T-helper 1 cell (primary cell): Measurements from ENCODE around the gene ZFYVE9.
A peak's percentile ranks its signal among the peaks of the same experiment; 100 is the strongest.
"Not testable (repeated sequence)": the region's sequence is repeated elsewhere in the genome, so short reads cannot be mapped to it uniquely, and the experiment has no call there.

Experiments
- DNase-seq, 5 donors: peaks; one replicate each; pipeline ENCODE4 v3.0.0-alpha.2; 2012 to 2020

ZFYVE9 gene

DNA sequence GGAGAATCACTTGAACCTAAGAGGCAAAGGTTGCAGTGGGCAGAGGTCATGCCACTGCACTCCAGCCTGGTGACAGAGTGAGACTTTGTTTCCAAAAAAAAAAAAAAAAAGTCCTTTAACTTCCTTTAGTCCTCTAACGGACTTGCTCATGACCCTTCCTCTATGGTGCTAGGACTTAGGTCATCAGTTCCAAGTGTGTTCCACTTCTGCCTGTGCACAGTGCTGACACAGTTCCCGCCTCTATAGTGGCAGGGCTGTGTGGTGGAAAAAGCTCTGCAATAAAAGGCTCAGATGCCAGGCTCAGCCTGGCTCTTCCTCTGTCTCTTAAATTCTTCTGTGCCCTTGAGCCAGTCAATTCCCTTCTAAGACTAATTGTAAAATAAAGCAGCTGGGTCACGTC is 202.1 kb downstream of the ZFYVE9 start:
- no peak for DNase-seq

DNA sequence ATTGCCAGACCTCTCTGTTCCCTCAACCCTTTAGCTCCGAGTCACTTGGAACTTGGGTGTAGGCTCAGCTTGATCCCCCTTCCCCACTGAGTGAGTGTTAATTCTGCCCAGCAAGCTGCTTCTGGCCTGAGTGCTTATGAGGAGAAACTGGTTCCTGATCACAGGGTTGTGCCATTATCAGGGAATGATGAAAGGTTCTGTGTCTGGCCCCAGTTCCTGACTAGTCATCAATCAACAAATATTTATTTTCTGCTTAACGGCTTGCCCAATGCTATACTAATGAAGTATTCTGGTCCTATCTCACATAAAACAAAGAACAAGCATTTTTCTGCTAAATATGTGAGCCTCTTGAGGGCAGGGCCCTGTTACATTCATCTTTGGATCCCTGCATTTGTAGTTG is 203.4 kb downstream of the ZFYVE9 start:
- DNase-seq: no peak

GRCh38 chr1:52346653-52347052 is 204.8 kb downstream of the ZFYVE9 start:
- DNase-seq: no peak

GRCh38 chr1:52348704-52349300 is 206.9 kb downstream of the ZFYVE9 start:
- DNase-seq: no peak

- DNase-seq: no peak
These were observed 210.8 kb downstream of the ZFYVE9 start for GRCh38 chr1:52352690-52353089.

DNA sequence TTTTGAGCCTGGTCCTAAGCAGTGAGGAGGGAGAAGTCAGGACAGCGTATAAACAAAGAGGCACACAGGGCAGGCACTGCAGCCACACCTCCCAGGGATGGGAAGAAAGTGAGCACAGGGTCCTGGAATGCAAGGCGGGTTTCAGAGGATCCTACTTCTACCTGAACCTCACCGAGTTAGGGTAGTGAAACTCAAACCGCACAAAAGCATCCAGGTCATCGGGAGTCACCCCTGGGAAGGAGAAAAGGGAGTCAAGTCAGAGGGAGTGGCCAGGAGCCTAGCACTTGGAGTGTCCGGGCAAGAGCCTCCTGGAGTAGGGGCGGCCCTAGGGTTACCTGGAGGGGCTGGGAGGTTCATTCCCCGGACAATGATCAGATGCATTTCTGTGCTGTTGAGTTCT is 213.5 kb downstream of the ZFYVE9 start:
- DNase-seq: no peak

DNA sequence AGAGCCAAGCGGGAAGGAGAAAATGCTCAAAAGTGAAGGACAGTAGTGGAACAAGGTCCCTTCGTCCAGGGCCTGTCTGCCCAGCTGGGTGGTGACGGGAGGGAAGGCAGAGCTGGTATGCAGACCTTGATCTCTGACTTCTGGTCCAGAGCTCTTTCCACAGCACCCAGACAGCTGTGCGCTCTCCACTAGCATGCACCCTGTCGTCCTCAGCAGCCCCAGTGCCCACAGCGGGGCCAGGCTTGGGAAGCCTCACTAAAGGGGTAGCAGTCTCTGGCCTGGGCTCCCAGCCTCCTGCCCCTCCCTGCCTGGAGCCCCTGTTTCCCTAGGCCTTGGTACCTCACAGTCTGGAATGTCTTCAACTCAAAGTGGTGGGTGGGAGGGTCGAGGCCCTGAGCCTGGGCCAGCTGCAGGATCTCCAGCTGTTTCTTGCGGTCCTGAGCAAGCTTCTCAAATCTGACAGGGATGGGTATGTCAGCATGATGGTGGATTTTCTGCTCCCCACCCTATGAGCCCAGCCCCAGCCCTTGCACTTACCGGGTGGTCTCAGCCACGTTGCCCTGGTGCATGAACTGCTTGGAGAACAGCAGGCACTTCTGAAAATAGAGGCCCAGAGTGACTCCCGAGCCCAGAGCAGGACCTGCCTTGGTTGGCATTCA is 214.1 kb downstream of the ZFYVE9 start:
- no peak for DNase-seq

- DNase-seq: no peak
These were observed 215.0 kb downstream of the ZFYVE9 start for GRCh38 chr1:52356818-52357355.

DNA sequence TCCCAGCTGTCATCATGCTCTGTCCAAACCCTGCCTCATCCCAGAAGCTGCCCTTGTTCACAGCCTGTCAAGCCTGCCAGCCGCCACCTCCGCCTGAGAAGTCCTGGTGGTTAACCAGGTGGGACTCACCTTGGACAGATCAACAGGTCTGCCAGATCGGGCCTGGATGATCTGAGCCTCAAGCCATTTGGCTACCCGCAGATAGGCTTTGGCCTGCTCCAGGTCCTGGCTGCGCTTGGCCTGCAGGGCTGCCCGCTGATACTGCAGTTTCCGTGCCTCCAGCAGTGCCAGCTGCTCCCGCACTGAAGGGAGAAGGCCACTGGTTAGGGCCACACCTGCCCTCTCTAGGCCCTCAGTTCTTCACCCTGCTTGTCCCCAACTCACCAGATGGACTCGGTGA is 215.5 kb downstream of the ZFYVE9 start:
- DNase-seq: no peak

GRCh38 chr1:52358851-52359497 is 217.1 kb downstream of the ZFYVE9 start:
- DNase-seq: no peak

- DNase-seq: no peak
These were observed 218.0 kb downstream of the ZFYVE9 start for GRCh38 chr1:52359676-52360594.

DNA sequence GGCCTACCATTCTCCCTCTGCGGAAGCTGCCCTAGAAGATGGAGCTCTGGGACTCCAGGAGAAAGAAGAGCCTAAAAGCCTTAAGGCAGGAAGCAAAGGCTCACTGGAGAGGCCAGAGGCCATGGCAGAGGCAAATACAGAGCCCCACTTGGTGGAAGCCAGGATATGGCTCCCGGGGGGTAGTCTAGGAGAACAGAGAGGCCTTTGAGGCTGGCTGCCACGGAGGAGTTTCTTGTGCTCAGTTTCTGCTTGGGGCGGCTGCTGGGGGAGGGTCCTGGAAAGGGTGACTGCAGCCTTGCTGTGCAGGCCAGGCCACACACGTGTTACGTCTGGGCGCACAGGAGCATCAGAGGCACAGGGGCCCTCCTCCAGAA is 218.7 kb downstream of the ZFYVE9 start:
- DNase-seq: no peak

DNA sequence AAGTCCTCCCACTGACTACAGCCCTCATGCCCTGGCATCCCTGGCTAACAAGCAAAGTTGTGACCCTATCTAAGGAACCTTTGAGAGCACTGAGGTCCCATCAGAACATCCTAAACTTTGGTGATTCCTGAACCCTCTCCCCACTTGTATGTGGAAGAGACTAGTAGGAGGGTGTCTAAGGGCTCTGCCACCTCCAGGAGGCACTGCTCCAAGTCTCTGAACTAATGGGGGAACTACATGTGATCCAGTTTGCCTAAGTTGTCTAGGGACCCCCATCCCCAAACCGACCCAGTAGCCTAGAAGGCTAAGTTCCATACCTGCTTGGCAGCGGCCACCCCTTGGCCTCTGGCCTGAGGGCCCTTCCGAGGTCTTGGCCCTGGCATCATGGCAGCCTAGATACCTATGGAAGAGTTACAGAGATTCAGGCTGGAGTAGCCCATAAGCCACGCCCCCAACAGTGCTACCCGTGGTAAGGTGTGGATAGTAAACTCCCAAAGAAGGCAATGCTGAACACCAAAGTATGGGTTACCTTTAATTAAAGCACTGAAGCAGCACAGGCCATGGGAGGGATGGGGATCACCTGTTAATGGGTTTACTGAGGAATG is 222.4 kb downstream of the ZFYVE9 start:
- peak in 1 of 5 donors; percentile 17 for DNase-seq

DNA sequence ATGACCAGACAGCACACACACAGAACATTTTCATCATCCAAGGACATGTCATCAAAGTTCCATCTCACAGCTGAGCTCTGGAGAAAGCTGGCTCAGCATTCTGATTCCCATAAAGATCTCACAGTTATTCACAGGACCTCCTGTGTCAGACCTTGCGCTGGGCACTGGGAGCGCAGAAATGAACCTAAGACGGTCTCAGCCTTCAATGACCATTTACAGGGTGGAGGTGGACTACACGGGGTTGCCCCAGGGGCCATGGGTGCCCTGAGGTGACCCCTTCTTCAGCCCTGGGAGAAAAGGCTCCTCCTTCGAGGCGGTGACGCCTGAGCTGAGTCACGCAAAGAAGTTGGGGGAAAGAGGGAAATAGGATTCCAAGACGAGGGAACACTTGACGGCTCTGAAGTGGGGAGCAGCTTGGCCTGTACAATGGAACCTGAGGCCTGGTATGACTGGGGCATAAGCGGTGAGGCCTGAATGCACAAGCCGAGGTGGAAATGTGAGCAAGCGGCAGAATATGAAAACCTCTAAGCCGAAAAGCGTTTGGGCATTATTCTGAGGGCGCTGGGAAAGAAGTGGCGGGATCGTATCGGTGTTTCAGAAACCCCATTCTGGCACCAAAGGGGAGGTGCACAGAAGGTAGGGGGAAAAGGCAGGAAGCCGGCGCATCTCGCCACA is 223.3 kb downstream of the ZFYVE9 start:
- DNase-seq: peak in 1 of 5 donors; percentile 10

- DNase-seq: peak; percentile 97 to 100 (median 99)
These were observed 224.0 kb downstream of the ZFYVE9 start, which contains the start of gene CC2D1B for GRCh38 chr1:52365746-52366516. CC2D1B (minus strand) TSS chr1:52366205; CDS start chr1:52364620, 1,585 bp downstream.

DNA sequence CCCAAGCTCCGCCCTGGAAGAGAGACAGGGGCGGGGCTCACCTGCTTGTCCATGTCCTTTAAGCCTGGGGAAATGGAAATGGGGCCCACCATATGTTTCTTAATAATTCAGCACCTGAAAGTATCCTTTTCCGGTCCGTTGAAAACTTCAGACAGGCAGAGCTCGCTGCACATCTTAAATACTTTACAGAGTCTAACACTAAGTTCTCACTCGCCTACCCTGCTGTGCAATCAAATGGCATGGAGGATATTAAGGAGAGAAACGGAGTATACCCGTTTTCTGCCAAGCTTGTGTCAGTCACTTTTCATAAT is 224.6 kb downstream of the ZFYVE9 start:
- DNase-seq: no peak

GRCh38 chr1:52367272-52367671 is 225.4 kb downstream of the ZFYVE9 start:
- no peak for DNase-seq

- peak; percentile 35 to 71 (median 46) for DNase-seq
These were observed 226.7 kb downstream of the ZFYVE9 start for GRCh38 chr1:52368383-52369172.

GRCh38 chr1:52369851-52370250 is 228.0 kb downstream of the ZFYVE9 start:
- not testable (repeated sequence) for DNase-seq

DNA sequence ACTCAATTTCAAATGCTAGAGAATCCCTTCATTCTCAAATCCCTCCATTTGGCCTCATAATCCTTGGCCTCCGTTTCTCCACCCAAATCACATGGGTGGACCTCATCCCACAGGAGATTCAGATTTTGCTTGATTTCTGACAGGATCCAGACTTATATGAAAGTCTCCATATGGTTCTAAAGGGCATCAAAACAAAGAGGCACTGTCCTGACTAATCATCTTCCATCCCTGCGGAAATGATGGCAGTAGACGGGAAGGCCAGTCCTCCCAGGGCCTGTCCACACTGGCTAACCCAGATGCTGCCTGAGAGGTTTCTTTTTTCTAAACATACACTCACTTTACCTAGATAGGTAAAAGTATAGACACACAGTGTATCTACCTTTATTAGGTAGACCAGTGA is 243.5 kb downstream of the ZFYVE9 start:
- DNase-seq: no peak
